Neural cell (in vitro differentiated cells): Measurements from ENCODE around the gene TRAF2.

ENCODE experiments used
- EZH2 ChIP-seq: fragments of 200-600, 300-800 bp; shearing (Covaris generic), sonication (generic); IDR thresholded peaks from 2 replicates; pipeline ENCODE4 v1.6.1; 2014; ENCODE audit warnings: antibody characterized with exemption, low read length, borderline replicate concordance, mild to moderate bottlenecking; ENCODE audit not compliant: insufficient read depth, poor library complexity, severe bottlenecking
- POLR2AphosphoS5 ChIP-seq: IDR thresholded peaks from 2 replicates; pipeline ENCODE4 v1.6.1; 2012
- SMC3 ChIP-seq: fragments of 450-650 bp; conservative IDR thresholded peaks from 2 replicates; pipeline ENCODE4 v1.6.1; 2014; ENCODE audit warnings: antibody characterized with exemption, mild to moderate bottlenecking, moderate library complexity; ENCODE audit not compliant: poor library complexity
- TAF1 ChIP-seq: IDR thresholded peaks from 2 replicates; pipeline ENCODE4 v1.6.1; 2012; ENCODE audit warnings: low read depth
- TF ChIP-seq, protein P1 (sequence below): fragments of 450-650 bp; IDR thresholded peaks from 2 replicates; pipeline ENCODE4 v1.5.1; 2014; ENCODE audit warnings: antibody characterized with exemption, mild to moderate bottlenecking, moderate library complexity; ENCODE audit not compliant: poor library complexity, severe bottlenecking

DNA sequence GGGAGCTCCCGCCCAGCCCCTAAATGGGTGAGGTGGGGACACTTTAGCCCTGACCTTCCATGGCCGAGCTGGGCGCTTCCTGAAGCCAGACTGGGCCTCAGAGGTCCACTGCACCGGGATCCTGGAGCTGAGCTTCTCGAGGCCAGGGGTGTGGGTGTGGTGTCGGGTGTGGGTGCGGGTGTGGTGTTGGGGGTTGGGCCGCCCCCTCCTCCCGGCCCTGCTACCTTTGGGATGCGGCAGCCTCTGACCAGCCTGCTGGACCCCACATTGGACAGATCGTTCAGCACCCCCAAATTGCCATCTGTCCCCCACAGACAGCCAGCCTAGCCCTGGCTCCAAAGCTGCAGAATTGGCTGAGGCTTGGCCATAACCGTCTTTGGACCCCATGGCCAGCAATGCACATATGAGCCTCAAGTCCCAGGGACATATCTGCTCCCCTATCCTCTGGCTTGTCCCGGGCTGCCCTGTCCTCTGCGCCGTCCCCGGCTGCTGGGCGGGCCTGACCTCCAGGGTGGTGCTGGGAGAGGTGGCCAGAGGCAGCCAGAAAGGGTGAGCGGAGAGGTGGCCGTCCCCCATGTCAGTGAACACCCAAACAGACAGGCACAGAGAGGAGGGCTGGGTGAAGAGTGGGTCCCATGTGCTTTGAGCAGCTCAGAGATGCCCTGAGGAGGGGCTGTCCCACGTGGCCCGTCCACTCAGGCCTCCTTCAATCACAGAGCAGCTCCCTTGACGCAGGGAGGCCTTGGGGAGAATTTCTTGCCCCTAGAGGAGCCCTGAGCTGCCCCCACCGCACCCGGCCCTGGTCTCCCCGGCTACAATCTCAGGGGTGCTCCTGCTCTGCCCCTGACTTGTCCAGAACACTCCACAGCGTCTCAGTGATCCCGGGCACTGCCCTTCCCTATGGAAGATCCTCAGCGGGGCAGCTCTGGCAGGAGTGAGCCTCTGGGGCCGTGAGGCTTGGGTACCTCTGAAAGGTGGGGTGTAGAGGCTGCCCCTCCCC is 87.6 kb downstream of the TRAF2 start:
- TF ChIP-seq POLR2AphosphoS5, result no peak
- TF ChIP-seq, protein P1, sequence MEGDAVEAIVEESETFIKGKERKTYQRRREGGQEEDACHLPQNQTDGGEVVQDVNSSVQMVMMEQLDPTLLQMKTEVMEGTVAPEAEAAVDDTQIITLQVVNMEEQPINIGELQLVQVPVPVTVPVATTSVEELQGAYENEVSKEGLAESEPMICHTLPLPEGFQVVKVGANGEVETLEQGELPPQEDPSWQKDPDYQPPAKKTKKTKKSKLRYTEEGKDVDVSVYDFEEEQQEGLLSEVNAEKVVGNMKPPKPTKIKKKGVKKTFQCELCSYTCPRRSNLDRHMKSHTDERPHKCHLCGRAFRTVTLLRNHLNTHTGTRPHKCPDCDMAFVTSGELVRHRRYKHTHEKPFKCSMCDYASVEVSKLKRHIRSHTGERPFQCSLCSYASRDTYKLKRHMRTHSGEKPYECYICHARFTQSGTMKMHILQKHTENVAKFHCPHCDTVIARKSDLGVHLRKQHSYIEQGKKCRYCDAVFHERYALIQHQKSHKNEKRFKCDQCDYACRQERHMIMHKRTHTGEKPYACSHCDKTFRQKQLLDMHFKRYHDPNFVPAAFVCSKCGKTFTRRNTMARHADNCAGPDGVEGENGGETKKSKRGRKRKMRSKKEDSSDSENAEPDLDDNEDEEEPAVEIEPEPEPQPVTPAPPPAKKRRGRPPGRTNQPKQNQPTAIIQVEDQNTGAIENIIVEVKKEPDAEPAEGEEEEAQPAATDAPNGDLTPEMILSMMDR, result no peak
- TF ChIP-seq TAF1, result no peak
- no peak for TF ChIP-seq SMC3
- no peak for TF ChIP-seq EZH2
